ENCODE measurements around the gene LMBR1.
"Not testable (repeated sequence)": the region's sequence is repeated elsewhere in the genome, so short reads cannot be mapped to it uniquely, and the experiment has no call there.

Gene LMBR1

DNA sequence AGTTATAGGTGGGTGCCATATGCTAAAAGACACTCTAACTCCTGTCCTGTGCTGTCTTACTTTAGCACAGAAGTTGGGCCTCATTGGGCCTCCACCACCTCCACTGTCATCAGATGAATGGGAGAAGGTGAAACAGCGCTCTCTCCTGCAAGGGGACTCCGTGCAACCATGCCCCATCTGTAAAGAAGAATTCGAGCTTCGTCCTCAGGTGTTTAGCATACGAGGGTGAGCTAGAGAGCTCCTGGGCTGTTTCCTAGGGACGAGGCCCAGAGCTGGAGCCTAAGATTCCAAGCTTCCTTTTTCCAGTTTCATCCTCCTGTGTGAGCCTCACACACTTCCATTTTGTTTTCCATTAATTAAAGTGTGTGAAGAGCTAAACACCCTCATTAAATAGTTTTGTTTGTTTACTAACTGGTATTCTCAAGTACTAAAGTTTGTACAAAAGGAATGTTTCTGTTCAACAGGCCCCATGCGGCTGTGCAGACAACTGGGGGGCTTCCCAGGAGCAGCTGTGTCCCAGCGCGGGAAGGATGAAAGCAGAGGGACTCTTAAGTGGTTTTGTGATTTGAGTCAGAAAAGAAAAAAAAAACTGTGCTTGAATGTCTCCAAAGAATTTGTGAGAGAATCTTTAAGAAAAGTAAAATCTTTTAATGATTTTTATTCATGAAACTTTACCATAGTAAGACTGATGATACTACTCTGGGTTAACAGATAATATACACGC, 238.3 kb downstream of the LMBR1 start:
- no peak for DNase-seq

DNA sequence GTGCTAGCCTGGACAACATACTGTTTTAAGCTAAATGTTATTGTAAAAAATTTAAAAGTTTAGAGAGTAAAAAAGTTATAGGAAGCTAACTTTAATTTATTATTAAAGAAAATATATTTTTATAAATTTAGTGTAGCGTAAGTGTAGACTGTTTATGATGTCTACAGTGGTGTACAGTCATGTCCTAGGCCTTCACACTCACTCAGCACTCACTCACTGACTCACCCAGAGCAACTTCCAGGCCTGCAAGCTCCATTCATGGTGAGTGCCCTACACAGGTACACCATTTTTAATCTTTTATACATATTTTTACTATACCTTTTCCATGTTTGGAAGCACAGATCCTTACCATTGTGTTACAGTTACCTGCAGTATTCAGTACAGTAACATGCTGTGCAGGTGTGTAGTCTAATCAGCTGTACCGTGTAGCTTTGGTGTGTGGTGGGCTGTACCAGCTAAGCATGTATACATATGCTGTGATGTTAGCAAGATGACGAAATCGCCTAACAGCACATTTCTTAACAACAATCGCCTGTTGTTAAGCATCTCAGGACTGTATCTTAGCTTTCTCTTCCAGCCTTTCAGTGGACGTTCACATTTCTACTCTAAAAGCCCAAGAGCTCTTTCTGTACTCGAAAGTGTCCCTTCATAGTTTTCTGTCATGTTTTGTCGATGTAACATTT, 240.0 kb downstream of the LMBR1 start:
- DNase-seq, result no peak

DNA sequence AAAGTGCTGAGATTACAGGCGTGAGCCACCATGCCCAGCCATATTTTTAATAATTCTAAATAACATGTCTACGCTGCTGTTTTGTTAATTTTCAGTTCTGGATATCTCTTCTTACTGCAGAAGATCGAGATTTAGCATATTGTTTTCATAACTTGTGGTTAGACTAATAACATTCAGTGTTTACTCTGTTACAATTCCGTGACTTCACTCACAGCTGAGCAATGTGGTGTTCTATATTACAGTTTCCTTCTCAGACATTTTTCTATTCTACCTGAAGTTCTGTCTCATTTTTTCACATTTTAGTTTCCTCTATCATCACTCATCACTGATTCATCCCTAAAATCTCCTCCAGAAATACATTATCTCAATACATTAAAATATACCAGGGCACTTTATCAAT, 241.5 kb downstream of the LMBR1 start:
- no peak for DNase-seq

DNA sequence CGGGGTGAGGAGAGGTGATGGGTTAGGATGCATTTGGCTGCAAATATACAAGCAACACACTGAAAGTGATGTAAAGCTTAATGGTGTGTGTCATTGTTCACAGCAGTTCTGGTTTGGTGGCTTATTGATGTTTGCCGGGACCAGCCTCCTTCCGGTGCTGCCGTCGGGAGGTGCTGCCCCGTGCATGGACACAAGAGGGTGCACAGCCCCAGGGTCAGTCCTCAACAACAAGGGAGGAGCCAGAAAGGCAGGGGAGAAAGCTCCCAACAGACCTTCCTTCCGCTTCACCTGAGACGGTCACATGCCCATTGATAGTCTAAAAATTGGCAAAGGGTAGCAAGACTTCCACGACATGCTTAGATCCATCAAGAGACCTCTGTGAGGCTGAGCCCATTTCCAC, 242.9 kb downstream of the LMBR1 start:
- peak in 1 of 5 experiments; percentile 55 for DNase-seq

DNA sequence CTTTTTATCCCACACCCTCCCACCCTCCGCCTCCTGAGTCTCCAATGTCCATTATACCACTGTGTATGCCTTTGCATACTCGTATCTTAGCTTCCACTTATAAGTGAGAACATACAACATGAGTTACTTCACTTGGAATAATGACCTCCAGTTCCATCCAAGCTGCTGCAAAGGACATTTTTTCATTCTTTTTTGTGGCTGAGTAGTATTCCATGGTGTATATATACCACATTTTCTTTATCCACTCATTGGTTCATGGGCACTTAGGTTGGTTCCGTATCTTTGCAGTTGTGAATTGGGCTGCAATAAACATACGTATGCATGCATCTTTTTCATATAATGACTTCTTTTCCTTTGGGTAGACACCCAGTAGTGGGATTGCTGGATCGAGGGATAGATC, 245.7 kb downstream of the LMBR1 start:
- DNase-seq, result not testable (repeated sequence)

DNA sequence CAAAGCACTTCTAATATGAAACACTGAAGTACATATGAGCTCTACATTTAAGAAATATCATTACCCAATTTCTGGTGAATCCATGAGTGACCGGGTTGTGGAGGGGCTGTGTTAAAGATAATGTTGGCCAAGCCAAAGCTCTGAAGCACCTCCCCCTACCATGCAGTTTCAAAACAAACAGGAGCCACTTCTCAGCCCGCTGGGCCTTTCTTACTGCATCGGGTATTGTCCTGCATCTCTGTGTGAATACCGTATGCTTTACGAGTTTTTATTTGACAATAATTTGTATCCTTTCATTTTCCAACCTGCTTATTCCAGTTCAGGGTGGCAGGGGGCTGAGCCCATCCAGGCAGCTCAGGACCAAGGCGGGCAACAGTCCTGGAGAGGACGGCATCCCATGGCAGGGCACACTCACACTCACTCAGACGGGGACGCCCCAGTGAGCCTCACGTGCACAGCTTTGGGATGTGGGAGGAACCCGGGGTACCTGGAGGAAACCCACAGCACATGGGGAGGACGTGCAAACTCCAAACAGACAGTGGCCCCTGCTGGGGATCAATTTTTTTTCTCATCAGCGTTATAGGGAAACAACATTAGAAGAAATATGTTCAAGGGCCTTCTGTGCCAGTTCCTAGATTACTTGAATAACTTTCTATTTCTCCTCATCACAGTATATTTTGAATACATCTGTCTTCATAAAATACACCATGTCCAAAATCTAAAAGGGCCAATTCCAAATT, 250.5 kb downstream of the LMBR1 start:
- DNase-seq, result no peak

DNA sequence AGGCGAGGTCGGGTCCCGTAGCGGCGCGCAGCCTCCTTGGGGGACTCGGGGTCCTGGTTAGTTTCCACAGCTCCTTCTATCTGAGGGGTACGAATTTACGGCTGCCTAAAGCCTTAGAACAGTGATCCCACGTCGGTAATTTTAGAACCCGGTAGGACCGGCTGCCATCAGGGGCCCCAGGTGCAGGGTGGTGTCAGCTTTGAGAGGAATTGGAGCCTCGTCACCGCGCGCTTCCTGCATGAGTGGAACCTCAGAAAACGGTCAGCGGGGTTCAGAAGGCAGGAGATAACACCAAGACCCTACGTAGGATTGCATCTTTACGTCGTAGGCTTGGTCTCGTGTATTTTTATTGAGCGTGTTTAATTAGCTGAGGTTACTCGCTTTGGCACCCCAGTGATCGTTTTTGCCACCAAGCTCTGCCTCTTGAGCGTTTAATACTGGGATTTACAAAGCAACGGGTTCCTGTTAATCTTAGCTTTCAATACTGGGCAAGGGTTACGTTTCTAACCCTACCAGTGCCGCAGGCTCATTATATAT, 252.0 kb downstream of the LMBR1 start:
- DNase-seq, result peak in 4 of 5 experiments; percentile 22 to 91 (median 46)

DNA sequence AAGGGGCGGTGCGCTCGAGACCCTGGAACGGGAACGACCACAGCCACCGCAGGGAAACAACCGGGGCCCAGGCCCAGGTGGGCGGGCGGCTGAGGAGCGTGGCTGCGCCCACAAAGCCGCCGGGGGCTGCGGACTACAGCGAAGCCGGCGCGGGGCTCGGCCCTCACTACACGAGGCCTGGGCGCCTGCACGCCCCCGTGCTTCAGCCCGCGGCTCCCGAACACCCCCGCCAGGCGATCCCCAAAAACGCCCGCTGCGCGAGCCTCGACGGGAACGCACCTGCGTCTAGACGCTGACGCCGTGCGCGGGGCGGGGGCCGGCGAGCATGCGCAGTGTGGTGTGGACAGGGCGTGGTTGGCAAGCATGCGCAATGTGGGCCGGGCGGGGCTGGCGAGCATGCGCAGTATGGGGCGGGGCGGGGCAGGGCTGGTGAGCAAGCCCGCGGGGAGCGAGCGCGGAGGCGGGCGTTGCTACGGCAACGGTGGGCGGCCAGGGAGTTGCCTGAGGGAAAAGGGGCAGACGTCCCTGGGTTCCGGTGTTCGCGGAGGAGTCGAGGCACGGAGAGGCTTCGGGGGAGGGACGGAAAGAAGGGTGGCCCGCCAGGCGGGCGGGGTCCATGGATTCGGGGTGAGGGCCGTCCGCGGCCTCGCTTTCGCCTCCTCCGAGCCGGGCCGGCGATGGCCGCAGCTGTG, 252.6 kb downstream of the LMBR1 start, which contains the start of gene RNF32:
Gene RNF32 (plus strand): TSS at position 518 of the 692 bp plus-strand sequence. CDS start 3,104 bp downstream, outside the sequence.
- DNase-seq, result peak; percentile 84 to 99 (median 97)

DNA sequence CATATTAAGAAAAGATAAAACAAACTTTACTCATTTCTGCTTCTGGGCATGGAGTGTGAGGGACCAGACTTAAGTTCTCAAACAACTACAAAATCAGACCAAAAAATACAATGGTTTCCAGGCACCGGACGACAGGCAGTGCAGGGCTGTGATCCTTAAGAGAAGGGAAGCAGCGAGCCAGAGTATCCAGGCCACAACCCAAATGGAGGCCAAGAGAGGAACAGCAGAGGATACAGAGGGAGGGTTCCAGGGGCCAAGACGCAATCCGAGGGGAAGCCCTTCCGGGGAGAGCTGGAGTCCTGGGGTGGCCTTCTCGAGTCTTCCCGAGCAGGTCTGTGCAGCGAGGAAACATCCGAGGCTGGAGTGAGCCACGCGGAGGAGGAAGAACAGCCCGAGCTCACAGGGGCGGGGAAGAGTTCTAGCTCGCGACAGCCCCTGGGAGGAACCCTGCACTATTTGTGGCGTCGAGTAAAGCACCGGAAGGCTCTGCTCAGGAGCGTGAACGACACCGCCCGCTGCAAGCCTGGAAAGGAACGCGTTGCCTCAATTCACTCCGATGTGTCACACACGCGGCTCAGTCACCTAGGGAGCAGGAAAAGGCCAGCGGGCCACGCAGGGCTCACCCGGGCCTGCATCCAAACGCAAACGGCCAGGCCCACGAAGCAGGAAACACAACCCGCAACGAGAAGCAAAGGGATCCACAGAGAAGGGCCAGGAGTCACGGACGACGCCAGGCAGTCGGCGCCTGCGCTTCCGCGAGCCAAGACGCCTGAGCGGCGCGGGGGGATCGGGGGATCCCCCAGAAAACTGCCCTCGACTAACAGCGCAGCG, 253.3 kb downstream of the LMBR1 start:
- no peak for DNase-seq

DNA sequence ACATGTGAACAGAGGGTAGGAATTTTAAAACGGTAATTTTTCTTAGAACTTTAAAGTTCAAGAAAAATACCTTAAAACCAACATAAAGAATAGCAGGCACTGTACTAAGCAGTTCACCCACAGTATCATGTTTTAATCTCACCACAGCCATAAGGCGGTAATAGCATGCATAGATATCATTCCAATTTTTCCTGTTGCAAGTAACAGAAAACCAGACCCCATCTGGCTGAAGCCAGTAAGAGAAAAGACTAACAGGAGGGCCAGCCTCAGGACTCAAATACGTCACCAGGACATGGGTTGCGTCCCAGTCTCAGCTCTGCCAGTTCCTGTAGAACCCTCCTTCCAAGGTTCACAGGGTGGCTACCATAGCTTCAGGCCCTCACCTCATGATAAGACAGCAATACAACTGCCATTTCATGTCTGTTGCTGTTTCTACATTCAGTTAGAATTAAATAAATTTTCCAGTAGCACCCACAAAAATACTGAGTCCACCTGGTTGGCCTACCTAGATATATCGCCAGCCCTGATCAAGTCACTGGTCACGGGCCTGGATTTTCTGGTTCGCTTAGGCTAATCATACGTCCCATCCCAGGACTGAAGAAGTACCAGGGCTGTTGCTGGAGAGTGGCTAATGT, 254.4 kb downstream of the LMBR1 start:
- DNase-seq, result no peak

DNA sequence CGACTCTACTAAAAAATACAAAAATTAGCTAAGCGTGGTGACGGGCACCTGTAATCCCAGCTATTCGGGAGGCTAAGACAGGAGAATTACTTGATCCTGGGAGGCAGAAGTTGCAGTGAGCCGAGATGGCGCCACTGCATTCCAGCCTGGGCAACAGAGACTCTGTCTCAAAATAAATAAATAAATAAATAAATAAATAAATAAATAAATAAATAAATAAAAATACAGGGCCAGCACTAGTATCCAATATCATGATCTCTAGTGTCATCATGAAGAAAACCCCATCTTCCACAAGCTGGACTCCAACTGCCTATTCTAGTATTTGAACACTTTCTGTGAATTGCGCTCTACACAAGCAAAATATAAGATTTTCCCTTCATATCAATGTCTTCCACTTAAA, 255.9 kb downstream of the LMBR1 start:
- not testable (repeated sequence) for DNase-seq

DNA sequence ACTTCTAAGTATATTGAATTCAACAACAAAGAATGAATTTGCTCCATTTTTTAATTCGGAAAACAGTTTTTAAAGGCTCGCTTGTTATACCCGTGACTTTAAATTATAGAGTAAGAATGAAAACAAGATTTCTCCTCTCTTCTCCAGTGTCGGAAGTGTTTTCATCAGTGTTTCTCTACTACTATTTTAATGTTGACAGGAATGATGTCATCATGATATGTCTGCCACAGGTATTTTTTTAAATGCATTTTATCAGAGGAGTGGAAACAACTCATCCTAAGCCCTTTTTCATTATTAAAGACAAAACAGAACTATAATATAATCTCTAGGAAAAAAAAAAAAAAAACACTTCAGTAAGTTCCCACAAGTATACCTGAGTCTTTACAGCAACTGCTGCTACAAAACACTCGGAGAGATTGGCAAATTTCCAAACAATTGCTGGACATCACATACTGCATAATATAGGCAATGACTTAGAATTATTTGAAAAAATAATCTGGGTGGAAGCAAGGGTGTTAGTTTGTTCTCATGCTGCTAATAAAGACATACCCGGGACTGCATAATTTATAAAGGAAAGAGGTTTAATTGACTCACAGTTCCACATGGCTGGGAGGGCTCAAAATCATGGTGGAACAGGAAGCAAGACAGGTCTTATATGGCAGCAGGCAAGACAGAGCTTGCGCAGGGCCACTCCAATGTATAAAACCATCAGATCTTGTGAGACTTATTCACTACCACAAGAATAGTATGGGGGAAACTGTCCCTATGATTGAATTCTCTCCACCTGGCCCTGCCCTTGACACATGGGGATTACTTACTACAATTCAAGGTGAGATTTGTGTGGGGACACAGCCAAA, 257.2 kb downstream of the LMBR1 start:
- no peak for DNase-seq

DNA sequence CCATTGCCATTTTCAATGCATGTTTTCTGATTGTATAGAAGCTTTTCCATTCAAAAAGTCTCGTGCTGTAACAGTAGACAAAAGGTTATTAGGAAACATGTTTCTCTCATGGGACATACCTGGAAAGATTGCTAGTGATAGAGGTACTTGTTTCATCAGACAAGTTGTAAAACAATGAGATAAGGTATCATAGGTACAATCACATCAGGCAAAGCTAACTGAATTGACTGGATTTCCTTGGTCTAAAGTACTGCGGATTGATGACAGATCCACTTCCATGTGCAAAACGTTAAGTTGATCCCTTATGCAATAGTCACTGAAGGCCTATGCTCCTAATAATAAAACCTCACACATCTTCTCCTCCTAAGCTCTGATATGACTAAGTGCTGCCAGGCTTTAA, 258.9 kb downstream of the LMBR1 start:
- no peak for DNase-seq

DNA sequence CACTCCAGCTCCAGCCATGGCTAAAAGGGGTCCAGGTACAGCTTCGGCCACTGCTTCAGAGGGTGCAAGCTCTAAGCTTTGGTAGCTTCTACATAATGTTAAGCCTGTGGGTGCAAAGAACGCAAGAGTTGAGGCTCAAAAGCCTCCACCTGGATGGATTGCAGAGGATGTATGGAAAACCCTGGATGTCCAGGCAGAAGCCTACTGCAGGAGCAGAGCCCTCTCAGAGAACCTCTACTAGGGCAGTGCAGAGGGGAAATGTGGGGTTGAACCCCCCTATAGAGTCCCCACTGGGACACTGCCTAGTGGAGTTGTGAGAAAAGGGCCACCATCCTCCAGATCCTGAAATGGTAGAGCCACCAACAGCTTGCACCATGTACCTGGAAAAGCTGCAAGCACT, 263.1 kb downstream of the LMBR1 start:
- no peak for DNase-seq

DNA sequence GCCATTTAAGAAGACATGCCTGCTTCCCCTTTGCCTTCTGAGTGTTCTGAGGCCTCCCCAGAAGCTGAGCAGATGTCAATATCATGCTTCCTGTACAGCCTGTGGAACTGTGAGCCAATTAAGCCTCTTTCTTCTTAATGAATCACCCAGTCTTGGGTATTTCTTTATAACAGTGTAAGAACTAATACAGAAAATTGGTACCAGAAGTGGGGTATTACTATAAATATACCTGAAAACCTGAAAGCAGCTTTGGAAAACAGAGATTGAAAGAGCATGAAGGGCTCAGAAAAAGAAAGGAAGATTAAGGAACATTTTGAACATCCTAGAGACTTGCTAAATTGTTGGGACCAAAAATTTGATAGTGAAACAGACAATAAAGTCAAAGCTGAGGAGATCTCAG, 264.4 kb downstream of the LMBR1 start:
- DNase-seq, result no peak
